HepG2 (cell line): ENCODE data around the gene SGSM1. TPM values are rescaled to one million over a fixed set of nuclear protein-coding genes. Genes with fewer than 3 reads are reported as not detected.

Source experiments
- AHR ChIP-seq: IDR thresholded peaks from 2 replicates; pipeline ENCODE4 v1.6.1; 2018; ENCODE audit warnings: missing genetic modification reagents, missing compliant biosample characterization
- ATF3 ChIP-seq: sonication (generic); formaldehyde crosslinking; IDR thresholded peaks from 2 replicates; pipeline ENCODE4 v1.4.0; 2020; ENCODE audit warnings: missing genetic modification reagents
- EHMT2 ChIP-seq: fragments of 200-600 bp; sonication (generic); IDR thresholded peaks from 2 replicates; pipeline ENCODE4 v1.7.0; 2017; ENCODE audit warnings: antibody characterized with exemption, low read depth, low read length, borderline replicate concordance
- EP300 ChIP-seq, 3 experiments: sonication (generic) in 1 of 3; formaldehyde crosslinking in 1 of 3; IDR thresholded peaks; 2 replicates each; pipeline versions ENCODE4 v1.5.1 to v1.6.1; 2011 to 2020; ENCODE audit warnings: low read depth in 2 of 3, low read length in 2 of 3, borderline replicate concordance in 1 of 3, improper control_type of control experiment in 1 of 3, mild to moderate bottlenecking in 1 of 3, missing genetic modification reagents in 1 of 3, moderate library complexity in 1 of 3
- HNRNPK ChIP-seq: fragments of 200-400 bp; formaldehyde crosslinking; IDR thresholded peaks from 2 replicates; pipeline ENCODE4 v1.6.1; 2018; ENCODE audit warnings: low read length, low read depth, moderate library complexity, mild to moderate bottlenecking; ENCODE audit not compliant: poor library complexity, severe bottlenecking
- HNRNPUL1 ChIP-seq: fragments of 200-400 bp; formaldehyde crosslinking; IDR thresholded peaks from 2 replicates; pipeline ENCODE4 v1.6.1; 2017; ENCODE audit warnings: low read depth, mild to moderate bottlenecking, low read length, moderate library complexity
- HOMEZ ChIP-seq: IDR thresholded peaks from 2 replicates; pipeline ENCODE4 v1.6.1; 2016; ENCODE audit warnings: low read depth
- IRF2 ChIP-seq: IDR thresholded peaks from 2 replicates; pipeline ENCODE4 v1.6.1; 2018; ENCODE audit warnings: missing genetic modification reagents, missing compliant biosample characterization
- JUN ChIP-seq: sonication (generic); formaldehyde crosslinking; IDR thresholded peaks from 2 replicates; pipeline ENCODE4 v1.4.0; 2020; ENCODE audit warnings: mild to moderate bottlenecking, missing genetic modification reagents
- KAT8 ChIP-seq: IDR thresholded peaks from 2 replicates; pipeline ENCODE4 v1.6.1; 2016; ENCODE audit warnings: missing genetic modification reagents, missing compliant biosample characterization
- KLF16 ChIP-seq, 2 experiments: sonication (generic) in 1 of 2; formaldehyde crosslinking in 1 of 2; IDR thresholded peaks; 2 replicates each; pipeline versions ENCODE4 v1.6.1 to v1.8.0; 2016 to 2023; ENCODE audit warnings: missing genetic modification reagents in 2 of 2, missing compliant biosample characterization in 1 of 2
- POLR2G ChIP-seq: fragments of 200-400 bp; formaldehyde crosslinking; IDR thresholded peaks from 2 replicates; pipeline ENCODE4 v1.6.1; 2018; ENCODE audit warnings: mild to moderate bottlenecking, low read depth, low read length, moderate library complexity
- RELA ChIP-seq: sonication (generic); formaldehyde crosslinking; IDR thresholded peaks from 2 replicates; pipeline ENCODE4 v1.4.0; 2020; ENCODE audit warnings: missing genetic modification reagents
- REPIN1 ChIP-seq: sonication (generic); formaldehyde crosslinking; IDR thresholded peaks from 2 replicates; pipeline ENCODE4 v1.8.0; 2022; ENCODE audit warnings: missing genetic modification reagents, low read depth, mild to moderate bottlenecking, borderline replicate concordance
- SOX6 ChIP-seq, 2 experiments: fragments of 450-650 bp in 1 of 2; sonication (generic) in 1 of 2; formaldehyde crosslinking in 1 of 2; IDR thresholded peaks; 2 replicates each; pipeline versions ENCODE4 v1.4.0 to v1.6.1; 2017 to 2020; ENCODE audit warnings: antibody characterized with exemption in 1 of 2, mild to moderate bottlenecking in 1 of 2, missing genetic modification reagents in 1 of 2
- THRA ChIP-seq: sonication (generic); formaldehyde crosslinking; IDR thresholded peaks from 2 replicates; pipeline ENCODE4 v1.4.0; 2020; ENCODE audit warnings: missing genetic modification reagents, borderline replicate concordance
- TOPORS ChIP-seq: sonication (generic); formaldehyde crosslinking; IDR thresholded peaks from 2 replicates; pipeline ENCODE4 v1.8.0; 2023; ENCODE audit warnings: mild to moderate bottlenecking, missing genetic modification reagents
- ZNF207 ChIP-seq: fragments of 450-650 bp; IDR thresholded peaks from 2 replicates; pipeline ENCODE4 v1.6.1; 2016; ENCODE audit warnings: antibody characterized with exemption, borderline replicate concordance
- ZNF296 ChIP-seq: sonication (generic); formaldehyde crosslinking; conservative IDR thresholded peaks from 2 replicates; pipeline ENCODE4 v1.5.0; 2020; ENCODE audit warnings: mild to moderate bottlenecking, missing genetic modification reagents
- ZNF460 ChIP-seq: sonication (generic); formaldehyde crosslinking; IDR thresholded peaks from 2 replicates; pipeline ENCODE4 v1.5.1; 2020; ENCODE audit warnings: missing genetic modification reagents, mild to moderate bottlenecking, borderline replicate concordance
- ZNF558 ChIP-seq: sonication (generic); formaldehyde crosslinking; IDR thresholded peaks from 2 replicates; pipeline ENCODE4 v1.9.0; 2022; ENCODE audit warnings: mild to moderate bottlenecking, missing genetic modification reagents, borderline replicate concordance
- polyA plus RNA-seq, 8 experiments: library from polyadenylated mRNA; depleted of rRNA in 3 of 8; stranded (reverse) in 7 of 8; unstranded in 1 of 8; fragments of >200 nt; fragmentation: Illumina TruSeq in 4 of 8; extraction: Trizol in 4 of 8; gene quantifications; 2 replicates each; pipeline versions ENCODE4 v1.2.1 to v1.2.3, GENCODE V29; 2011 to 2016; ENCODE audit warnings: low read depth in 4 of 8, missing spikeins in 1 of 8, mixed read lengths in 1 of 8; ENCODE audit not compliant: insufficient read depth in 1 of 8
- total RNA-seq, 5 experiments: library from RNA; depleted of rRNA; stranded (reverse); fragments of >200 nt; fragmentation: Illumina TruSeq; extraction: Trizol; gene quantifications; 2 replicates each; pipeline ENCODE4 v1.2.3, GENCODE V29; 2016; ENCODE audit warnings: low read depth in 1 of 5

The SGSM1 gene
- total and polyA plus RNA-seq, 2 of the 13 experiments (the other 11 are each of a cell fraction or from before 2014, with no cell fraction given), result 0.07 TPM; not detected in 1

GRCh38 chr22:24894220-24894975 lies 88.4 kb downstream of the SGSM1 start (continued):
- peak in 1 of 2 experiments; percentile 62; a peak in 1 of 4 replicates for TF ChIP-seq KLF16 (CRISPR knock-in tag; IDR thresholded peaks at IDR 0.05)
- 0 out of 2 replicates have a peak, but pooled peaks have one; percentile 39 for TF ChIP-seq THRA (CRISPR knock-in tag)
- TF ChIP-seq EP300 (IDR thresholded peaks at IDR 0.05; ENCODE audit: low read depth in 2 of 2, low read length in 2 of 2), result peak in 1 of 2 experiments; percentile 55; a peak in 1 of 4 replicates
- TF ChIP-seq EP300 (CRISPR knock-in tag; IDR thresholded peaks at IDR 0.05; ENCODE audit: borderline replicate concordance), result no peak; the same call in 1 of the 2 replicates
- no peak for TF ChIP-seq ZNF460 (CRISPR knock-in tag)
- no peak for TF ChIP-seq ZNF207
- TF ChIP-seq ZNF558, result no peak
- TF ChIP-seq HNRNPUL1, result no peak
- peak; percentile 89 for TF ChIP-seq JUN (CRISPR knock-in tag)
- peak; percentile 50; the same call in 1 of the 2 replicates for TF ChIP-seq HOMEZ (CRISPR knock-in tag)
- no peak for TF ChIP-seq AHR
- no peak for TF ChIP-seq TOPORS (CRISPR knock-in tag)
- no peak for TF ChIP-seq SOX6 (IDR thresholded peaks at IDR 0.05)
- TF ChIP-seq SOX6 (CRISPR knock-in tag; IDR thresholded peaks at IDR 0.05), result peak; percentile 64
- TF ChIP-seq REPIN1 (CRISPR knock-in tag), result no peak
- no peak for TF ChIP-seq ZNF296 (CRISPR knock-in tag)
- TF ChIP-seq RELA (CRISPR knock-in tag), result no peak
- peak; percentile 56; the same call in 1 of the 2 replicates for TF ChIP-seq KAT8
- TF ChIP-seq POLR2G, result peak; percentile 59
- TF ChIP-seq HNRNPK, result no peak
- peak; percentile 21; the same call in 1 of the 2 replicates for TF ChIP-seq EHMT2
- peak; percentile 78 for TF ChIP-seq ATF3 (CRISPR knock-in tag)
- TF ChIP-seq IRF2 (CRISPR knock-in tag), result no peak
